Colon (tissue), 2 donors: ENCODE data around the gene TRIM37.
"Not testable (repeated sequence)": the region's sequence is repeated elsewhere in the genome, so short reads cannot be mapped to it uniquely, and the experiment has no call there.

Experiments used
- FAIRE-seq: peaks from 2 replicates; lab custom pipeline; 2012; peaks lifted over from hg19 to GRCh38; lab: Jason Lieb, UNC
- donor health status: control.
- donor health status: control.

Gene TRIM37, protein sequence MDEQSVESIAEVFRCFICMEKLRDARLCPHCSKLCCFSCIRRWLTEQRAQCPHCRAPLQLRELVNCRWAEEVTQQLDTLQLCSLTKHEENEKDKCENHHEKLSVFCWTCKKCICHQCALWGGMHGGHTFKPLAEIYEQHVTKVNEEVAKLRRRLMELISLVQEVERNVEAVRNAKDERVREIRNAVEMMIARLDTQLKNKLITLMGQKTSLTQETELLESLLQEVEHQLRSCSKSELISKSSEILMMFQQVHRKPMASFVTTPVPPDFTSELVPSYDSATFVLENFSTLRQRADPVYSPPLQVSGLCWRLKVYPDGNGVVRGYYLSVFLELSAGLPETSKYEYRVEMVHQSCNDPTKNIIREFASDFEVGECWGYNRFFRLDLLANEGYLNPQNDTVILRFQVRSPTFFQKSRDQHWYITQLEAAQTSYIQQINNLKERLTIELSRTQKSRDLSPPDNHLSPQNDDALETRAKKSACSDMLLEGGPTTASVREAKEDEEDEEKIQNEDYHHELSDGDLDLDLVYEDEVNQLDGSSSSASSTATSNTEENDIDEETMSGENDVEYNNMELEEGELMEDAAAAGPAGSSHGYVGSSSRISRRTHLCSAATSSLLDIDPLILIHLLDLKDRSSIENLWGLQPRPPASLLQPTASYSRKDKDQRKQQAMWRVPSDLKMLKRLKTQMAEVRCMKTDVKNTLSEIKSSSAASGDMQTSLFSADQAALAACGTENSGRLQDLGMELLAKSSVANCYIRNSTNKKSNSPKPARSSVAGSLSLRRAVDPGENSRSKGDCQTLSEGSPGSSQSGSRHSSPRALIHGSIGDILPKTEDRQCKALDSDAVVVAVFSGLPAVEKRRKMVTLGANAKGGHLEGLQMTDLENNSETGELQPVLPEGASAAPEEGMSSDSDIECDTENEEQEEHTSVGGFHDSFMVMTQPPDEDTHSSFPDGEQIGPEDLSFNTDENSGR

DNA sequence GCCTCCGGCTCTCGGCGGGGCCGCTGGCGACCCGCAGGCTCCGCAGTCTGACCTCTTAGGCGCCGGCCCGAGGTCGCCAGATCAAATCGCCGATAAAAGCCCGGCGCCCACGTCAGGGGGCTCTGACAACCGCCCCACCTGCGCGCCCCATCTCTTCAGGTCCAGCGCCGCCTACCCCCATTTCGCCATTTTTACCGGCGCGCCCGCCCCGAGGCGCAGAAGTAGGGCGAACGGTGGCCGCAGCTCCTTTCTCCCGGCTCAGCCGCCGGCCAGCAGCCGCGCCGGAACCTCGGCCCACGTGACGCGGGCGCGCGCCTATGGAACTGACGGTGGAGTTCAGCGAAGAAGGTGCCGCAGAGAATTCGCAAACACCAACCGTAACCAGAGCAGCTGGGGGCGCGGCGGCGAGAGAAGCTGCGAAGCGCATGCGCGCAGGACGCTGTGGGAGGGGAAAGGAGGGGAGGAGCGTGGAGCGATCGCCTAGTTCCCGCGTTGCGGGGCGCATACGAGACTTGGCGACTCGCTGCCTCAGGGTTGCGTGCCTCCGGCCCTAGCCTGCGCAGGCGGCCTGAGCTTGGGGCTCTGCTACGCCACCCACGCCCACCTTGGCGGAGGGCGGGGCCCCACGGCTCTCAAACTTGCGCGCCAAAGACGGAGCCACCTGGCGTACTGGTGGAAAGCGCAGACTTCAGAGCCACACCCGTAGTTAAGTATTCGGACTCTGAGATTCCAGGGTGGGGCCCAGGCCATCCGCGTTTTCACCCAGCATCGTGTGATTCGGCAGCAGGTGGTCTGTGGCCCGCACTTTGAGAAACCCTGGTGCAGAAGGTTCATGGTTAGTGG, at the start of gene TRIM37:
Gene TRIM37, minus strand, starts transcription at position 418 of the 843 bp plus-strand sequence. CDS start 419 bp downstream, outside the sequence.
- no peak for FAIRE-seq

DNA sequence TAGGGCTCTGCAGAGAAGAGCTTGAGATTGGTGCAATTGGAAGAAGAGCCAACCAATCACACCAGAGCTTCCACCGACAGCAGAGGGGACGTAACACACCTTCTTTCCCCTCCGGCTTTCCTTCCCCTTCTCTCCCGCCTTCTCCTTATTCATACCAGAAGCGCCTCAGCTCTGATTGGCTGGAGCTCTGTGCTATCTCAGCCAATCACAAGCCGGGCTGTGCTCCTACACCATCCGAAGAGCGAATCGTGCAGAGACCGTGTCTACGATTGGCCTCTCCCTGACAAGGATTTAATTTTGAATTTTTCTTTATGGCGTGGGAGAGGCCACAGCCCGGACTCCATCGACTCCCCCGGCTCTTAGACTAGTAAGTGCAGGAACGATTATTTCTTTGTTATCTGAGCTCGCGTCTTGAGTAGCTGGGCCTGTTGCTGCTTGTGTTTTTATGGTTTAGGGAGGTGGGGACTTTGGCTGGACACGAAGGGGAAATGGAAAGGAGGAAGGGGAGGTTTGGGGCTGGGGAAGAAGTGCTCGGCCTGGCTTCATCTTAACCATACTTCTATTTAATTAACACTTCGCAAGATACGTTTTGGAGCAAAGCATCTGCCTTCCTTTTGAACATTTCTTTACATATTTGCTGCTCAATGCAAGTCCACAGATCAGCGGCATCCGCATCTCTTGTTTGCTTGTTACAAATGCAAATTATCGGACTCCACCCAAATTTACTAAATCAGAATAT, 48.9 kb upstream of the TRIM37 start, which contains the start of gene PRR11:
Gene PRR11, plus strand, starts transcription at position 308 of the 739 bp plus-strand sequence. CDS start 14,007 bp downstream, outside the sequence.
- FAIRE-seq: no peak

DNA sequence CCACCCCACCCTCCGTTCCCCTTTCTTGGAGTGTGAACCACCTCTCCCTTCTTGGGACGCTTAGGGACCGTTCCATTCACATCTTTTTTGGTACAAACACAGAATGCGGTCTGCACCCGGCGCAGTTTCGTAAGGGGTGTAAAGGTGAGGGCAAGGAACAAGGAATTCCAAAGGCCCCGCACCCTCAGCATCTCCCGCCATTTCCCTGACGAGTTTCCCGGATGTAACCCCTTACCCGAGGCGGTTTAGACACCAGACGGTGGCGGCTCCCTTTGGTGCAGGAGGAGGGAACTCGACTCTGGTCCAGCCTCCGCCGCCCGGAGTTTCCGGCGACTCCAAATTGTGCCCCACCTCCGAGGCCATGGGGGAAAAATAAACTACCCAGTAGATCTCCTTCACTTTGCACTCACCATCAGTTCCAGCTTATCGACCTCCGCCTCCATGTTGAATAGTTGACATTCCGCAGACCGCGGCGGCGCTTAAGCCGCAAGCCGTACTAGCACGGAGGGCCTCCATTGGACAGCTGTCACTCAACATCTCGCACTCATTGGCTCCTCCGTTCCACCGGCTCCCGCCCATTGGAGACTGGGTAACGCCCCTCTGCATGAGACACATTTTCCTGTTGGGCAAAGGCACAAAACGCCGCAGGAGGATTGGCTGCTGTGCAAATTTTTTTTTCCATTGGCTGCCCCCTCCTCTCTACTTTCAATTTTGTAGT, 48.2 kb upstream of the TRIM37 start, which contains the start of gene SKA2:
Gene SKA2, minus strand, starts transcription at position 466 of the 718 bp plus-strand sequence. Its CDS starts 23 bp downstream, at position 443.
- FAIRE-seq: peak; percentile 94

DNA sequence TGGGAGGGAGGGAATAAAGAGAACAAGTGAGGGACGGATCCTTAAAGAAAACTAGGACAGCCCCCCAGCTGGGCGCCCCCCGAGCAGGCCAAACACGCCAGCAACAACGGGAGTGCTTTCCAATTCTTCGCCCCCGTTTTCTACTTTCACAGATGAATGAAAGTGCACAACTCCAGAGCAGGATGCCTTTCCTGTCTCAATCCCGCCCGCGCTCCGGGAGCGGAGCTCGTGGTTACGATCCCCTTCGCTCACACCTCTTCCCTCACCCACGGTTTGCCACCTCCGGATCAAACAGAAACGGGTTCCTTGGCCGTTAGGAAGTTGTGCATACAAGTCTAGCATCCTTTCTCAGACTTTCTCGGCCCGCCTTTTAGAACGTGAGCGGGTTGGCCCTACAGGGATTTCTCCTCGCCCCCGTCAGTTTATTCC, 47.6 kb upstream of the TRIM37 start:
- FAIRE-seq: no peak

DNA sequence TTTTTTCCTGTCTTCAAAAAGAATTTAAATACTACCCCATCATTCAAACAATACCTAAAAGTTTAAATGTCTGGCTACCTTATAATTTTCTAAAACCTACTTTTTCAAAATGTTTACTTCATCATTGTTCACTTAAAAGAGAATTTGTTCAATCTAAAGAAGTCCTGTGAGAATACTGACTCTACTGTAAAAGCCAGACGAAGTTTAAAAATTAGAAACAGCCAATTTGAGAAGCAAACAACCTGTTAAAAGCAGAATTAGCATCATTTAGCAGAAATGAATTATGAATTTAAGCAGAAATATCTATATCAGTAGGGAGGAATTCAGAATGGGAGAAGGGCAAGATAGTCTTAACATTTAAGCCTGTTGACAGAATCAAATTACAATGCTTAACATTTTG, 46.2 kb upstream of the TRIM37 start:
- no peak for FAIRE-seq

DNA sequence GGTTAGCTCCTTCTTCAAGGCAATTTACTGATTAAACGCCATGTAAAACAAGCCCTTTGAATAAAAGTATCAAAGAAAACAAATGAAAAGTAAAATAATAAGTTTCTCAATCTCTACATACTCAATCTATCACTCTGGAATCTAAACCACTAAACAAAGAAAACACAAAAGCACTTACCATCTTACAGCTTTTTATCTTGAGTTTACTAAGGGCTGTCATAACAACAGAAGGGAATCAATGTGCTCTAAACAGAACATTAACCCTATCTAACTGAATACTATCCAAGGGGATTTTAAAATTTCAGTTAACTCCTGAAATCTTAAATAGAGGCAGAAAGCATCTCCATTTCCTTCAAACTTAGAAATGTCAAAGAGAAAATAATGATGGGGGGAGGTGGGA, 44.9 kb upstream of the TRIM37 start:
- no peak for FAIRE-seq

DNA sequence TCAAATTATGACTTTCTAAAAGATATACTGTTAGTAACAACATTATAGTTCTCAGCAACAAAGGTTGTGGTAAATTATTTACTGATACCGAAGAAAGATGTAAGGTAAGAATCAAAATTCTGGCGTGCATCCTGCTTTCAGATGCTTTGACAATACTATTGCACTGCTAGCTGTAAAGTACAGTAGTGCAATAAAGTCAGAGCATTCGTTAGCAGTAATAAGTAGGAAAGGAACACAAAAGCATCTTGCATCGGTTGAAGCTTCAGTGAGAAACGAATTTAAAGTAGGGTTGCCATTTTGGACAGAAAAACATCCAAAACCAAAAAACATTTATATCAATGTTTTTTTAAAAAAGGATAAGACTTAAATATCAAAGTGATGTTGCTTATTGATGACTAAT, 44.3 kb upstream of the TRIM37 start:
- no peak for FAIRE-seq

DNA sequence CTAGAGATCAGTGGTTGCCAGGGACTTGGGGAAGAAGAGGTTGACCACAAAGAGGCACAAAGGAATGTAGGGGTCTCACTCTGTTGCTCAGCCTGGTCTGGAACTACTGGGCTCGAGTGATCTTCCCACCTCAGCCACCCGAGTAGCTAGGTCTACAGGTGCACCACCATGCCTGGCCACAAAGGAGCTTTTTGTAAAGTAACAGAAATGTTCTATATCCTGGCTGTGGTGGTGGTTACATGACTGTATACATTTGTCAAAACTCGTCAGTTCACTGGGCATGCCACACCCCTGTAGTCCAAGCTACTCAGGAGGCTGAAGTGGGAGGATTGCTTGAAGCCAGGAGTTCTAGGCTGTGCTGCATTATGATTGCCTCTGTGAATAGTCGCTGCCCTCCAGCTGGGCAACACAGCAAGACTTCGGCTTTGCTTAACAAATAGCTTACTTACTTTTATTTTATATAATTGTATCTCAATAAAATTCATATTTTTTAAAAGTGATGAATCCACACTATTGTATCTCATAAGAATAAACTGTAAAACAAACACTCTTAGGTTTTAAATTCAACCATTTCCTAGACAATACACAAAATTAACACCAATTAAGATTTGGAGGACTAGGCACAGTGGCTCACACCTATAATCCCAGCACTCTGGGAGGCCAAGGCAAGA, 43.3 kb upstream of the TRIM37 start:
- no peak for FAIRE-seq

DNA sequence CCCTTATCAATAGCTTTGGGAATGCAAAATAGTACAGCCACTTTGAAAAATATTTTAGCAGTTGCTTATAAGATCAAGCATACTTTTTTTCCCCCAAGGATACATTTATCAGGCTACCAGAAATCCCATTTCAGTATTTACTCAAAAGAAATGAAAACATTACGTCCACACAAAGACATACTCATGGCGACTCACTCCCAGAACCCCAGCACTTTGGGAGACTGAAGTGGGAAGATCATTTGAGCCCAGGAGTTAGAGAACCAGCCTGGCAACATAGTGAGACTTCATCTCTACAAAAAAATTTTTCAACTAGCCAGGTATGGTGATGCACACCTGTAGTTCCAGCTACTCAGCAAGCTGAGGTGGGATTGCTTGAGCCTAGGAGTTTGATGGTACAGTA, 42.4 kb upstream of the TRIM37 start:
- no peak for FAIRE-seq

DNA sequence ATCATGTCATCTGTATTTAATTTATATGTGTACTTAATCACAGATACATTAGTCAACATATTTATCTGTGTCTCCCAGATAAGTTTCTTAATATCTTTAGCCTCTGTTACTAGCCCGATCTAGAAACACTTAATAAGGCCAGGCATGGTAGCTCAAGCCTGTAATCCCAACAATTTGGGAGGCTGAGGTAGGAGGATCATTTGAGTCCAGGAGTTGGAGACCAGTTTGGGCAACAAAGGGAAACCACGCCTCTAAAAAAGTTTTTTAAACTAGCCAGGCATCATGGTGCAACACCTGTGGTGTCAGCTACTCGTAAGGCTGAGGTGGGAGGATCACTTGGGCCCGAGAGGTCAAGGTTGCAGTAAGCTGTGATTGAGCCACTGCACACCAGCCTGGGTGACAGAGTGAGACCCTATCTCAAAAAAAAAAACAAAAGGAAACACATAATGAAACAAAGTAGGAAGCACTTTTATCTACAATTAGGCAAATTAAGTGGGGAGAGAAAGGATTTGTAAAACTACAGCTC, 39.0 kb upstream of the TRIM37 start:
- FAIRE-seq: no peak

DNA sequence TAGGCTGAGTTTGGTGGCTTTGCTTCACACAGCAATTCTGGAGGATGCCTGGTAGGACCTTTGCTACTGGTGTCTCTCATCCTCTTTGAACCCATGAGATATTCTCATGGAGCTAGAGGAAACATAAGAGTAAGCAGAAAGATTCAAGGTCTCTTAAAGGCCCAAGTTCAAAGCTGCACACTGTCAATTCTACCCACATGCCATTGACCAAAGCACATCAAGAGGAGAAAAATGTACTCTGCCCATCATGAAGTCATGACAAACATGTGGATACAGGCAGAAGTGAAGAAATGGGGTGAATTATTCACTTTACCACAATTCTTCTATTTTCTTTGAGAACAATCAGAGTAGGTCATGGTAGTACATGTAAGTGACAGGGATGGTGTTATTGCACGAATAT, 35.2 kb upstream of the TRIM37 start:
- no peak for FAIRE-seq

DNA sequence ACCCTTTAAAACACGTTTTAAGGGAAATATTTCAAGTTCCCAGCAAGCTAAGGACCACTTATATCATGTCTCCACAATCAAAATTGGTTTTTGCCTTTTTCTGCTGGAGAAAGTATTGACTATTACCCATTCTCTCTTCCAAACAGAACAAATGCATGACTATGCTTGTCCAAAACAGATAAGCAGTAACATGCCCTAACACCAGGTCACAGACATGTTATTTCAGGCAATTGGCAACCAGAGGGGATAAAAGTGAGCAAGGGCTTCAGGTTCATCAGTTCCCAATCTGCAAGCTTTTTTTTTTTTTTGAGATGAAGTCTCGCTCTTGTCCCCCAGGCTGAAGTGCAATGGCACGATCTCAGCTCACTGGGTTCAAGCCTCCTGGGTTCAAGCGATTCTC, 33.3 kb upstream of the TRIM37 start:
- FAIRE-seq: no peak

DNA sequence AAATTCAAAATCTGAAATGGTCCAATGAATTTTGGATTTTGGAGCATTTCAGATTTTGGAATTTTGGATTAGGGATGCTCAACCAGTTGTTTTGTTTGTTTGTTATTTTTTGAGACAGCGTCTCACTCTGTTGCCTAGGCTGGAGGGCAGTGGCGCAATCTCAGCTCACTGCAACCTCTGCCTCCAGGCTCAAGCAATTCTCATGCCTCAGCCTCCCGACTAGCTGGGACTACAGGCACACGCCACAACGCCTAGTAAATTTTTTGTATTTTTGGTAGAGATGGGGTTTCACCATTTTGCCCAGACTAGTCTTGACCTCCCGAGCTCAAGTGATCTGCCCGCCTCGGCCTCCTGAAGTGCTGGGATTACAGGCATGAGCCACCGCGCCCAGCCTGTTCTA, 31.7 kb upstream of the TRIM37 start:
- FAIRE-seq: not testable (repeated sequence)

DNA sequence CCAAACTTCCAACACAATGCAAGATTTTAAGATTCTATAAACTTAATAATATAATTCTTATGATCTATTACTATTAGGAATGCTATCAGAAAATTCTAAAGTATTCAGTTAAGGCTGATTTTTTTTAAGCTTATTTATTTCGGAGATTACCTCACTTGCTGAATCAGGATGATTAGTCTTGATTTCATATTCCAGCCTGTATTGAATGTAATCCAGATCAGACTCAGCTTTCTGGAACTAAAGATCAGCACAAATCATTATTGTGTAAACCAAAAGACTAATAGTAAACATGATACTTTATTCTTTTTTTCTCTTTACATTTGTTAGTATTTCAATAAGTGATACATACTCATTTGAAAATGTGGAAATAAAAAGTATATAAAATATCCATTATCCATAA, 24.5 kb upstream of the TRIM37 start:
- FAIRE-seq: no peak

DNA sequence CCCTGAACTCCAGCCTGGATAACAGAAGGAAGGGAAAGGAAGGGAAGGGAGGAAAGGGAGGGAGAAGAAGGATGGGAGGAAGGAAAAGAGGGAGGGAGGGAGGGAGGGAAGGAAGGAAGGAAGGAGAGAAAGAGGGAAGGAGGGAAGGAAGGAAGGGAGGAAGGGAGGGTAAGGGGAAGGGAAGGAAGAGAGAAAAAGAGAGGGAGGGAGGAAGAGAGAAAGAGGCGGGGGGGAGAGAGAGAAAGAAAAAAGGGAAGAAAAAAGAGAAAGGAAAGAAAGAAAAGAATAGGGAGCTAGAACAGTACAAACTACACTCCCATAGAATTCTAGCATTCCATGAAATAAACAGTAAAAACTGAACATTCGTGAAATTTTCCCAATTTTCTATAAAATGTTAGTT, 23.1 kb upstream of the TRIM37 start:
- no peak for FAIRE-seq

DNA sequence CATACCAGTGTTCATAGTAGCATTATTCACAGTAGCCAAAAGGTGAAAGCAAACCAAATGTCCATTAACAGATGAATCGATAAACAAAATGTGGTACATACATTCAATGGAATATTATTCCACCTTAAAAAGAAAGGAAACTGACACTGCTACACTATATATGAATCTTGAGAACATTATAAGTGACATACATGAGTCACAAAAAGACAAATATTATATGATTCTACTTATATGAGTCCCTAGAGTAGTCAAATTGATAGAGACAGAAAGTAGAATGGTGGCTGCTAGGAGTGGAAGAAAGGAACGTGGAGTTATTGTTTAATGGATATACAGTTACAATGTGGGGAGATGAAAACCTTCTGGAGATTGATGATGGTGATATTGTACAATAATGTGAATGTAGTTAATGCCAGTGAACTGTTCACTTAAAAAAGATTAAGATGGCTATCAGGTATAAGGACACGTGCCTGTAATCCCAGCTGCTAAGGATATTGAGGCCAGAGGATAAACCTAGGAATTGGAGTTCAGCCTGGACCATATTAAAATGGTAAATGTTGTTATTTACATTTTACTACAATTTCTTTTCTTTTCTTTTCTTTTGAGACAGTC, 20.2 kb upstream of the TRIM37 start:
- no peak for FAIRE-seq

DNA sequence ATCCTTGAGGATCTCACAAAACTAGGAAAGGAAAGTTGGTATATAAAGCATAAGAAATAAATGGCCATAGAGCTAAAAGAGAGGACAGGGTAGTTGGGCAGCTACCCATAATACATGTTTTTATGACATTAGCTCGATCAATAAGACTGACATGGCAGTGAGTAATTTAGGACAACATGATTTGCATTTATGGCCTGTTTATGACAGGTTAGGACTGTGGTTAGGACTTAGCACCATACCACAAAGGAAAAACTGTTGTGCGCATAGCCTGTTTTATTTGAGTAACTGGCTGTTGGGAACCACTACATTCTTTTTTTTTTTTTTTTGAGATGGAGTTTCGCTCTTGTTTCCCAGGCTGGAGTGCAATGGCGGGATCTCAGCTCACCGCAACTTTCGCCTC, 18.0 kb upstream of the TRIM37 start:
- FAIRE-seq: no peak

DNA sequence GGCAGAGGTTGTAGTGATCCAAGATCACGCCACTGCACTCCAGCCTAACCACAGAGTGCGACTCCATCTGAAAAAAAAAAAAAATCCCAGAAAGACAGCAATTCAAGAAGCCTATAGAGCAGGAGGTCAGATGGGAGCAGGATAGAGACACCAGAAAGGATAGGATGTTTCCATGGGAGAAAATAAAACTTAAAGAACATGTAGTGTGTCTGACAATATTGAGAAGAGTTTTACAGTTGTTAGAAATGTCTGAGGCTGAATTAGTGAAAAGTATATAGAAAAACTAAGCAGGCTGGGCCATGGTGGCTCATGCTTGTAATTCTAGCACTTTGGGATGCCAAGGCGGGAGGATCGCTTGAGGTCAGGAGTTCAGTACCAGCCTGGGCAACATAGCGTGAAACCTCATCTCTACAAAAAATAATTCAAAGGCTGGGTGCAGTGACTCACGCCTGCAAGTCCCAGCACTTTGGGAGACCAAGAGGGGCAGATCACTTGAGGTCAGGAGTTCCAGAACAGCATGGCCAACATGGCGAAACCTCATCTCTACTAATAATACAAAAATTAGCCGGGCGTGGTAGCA, 15.3 kb upstream of the TRIM37 start:
- no peak for FAIRE-seq

DNA sequence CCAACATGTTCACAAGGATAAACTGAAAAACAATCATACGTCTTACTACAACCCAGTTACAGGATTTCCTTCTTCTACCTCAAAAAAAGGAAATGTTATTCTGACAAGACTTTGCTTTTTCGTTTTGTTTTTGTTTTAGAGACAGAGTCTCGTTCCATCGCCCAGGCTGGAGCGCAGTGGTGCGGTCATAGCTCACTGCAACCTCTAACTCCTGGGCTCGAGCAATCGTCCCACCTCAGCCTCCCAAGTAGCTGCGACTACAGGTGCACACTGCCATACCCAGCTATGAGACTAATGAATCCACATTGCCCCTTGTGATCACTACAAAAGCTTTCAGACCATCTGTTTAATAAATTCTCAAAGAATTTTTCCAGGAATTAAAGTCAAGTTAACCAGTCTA, 8.8 kb upstream of the TRIM37 start:
- no peak for FAIRE-seq
